Putamen (tissue), 1 donor: ENCODE results near the gene IL31RA.

ENCODE experiments used
- DNase-seq: peaks from one replicate; pipeline ENCODE4 v3.0.0-alpha.2; 2016; ENCODE audit warnings: low spot score

The IL31RA gene

GRCh38 chr5:55903121-55903701, 52.1 kb downstream of the IL31RA start:
- no peak for DNase-seq

DNA sequence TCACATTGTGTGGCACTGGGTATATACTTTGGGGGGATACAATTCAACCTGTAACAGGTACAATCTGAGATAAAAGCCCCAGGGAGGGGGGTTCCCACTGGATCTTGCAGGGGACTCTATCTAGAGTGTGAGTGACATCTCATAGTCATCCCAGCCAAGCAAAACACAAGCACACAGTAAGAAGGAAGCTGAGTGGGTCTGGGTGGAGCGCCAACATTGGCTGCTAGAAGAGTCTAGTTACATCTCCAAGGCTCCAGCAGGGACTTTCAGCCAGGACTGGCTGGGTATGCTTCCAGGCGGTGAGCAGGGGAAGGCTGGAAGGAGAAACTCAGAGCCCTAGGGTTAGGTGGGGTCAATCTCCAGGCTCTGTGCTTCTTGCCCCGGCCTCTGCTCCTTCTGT, 53.0 kb downstream of the IL31RA start:
- DNase-seq: no peak

GRCh38 chr5:55905251-55905650, 54.1 kb downstream of the IL31RA start:
- DNase-seq: no peak

DNA sequence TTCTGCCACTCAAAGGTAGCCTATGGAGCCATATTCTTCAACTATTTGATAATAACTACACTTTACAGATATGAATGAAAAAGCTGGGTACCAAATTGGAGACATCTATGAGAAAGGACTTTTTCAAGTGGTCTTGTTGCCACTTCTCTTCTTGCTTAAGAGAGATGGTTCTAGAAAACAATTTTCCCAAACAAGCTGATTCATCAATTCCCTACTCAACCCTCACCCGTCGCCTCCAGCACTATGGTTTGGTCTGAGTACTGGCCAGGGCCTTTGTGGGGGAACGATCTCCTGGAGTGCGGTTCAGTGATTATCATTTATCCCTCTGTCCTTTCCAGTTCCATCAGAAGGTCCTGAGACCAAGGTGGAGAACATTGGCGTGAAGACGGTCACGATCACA, 56.8 kb downstream of the IL31RA start:
- DNase-seq: no peak

DNA sequence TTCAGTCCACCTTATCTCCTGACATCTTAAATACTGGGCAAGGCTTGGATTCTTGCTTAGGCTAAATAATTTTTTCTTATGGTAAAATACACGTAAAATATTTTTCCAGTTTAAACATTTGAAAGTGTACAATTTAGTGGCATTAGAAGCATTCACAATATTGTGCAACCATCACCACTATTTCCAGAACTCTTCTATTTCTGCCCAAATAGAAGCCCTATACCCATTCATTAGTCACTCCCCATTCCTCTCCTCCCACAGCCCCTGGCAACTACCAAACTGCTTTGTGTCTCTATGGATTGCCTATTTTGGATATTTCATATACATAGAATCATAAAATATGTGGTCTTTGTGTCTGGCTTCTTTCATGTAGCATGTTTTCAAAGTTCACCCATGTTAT, 57.6 kb downstream of the IL31RA start:
- no peak for DNase-seq

DNA sequence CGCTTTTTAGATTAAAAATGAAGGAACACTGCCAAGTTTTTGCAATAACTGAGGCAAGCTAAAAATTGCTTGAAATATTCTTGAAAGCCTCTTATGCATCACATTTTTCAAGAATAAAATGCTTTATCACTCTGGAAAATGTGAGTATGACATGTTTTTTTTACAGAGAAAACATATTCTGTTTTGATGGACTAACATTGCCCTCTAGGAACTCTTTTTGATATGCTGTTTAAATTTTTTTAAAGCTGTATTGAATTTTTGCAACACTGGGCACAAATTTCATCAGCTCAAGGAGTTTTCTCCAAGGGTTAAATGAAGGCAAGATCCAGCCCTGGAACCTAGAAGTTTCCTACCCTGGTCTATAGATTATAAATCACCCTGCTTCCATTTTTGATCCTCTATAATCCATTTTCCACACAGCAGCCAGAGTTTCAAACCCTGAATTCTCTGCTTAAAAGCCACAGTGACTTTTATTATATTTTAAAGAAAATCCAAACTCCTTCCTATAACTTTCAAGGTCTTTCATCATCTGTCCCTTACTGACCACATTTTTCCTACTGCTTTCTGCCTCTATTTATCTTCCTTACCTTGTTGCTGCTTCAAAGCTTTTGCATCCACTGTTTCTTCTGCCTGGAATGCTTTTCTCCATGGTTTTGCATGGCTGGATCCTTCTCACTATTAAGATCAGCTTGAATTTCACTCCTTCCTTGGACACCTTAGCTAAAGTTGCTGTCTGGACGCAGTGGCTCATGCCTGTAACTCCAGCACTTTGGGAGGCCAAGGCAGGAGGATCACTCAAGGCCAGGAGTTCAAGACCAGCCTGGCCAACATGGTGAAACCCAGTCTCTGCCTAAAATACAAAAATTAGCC, 60.9 kb downstream of the IL31RA start:
- DNase-seq: no peak

- DNase-seq: no peak
These were observed 62.6 kb downstream of the IL31RA start for GRCh38 chr5:55913466-55914413.

DNA sequence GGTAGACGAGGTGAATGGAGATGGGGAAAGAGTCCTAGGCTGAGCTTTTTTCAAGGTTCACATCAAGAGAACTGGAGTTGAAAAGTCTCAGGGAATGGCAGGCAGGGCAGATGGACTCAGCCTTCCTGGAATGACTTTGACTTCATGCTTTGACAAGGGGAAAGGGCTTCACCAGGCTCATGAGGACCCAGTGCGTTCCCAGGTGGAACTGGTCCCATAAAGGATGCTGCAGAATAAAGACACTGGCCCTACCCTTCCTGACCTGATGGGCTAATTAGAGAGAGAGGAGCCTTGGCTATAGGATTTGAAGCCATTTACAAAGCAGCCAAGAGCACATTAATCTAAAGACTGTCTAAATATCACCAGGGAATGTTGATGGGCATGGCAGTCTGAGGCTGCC, 63.8 kb downstream of the IL31RA start:
- DNase-seq: no peak

DNA sequence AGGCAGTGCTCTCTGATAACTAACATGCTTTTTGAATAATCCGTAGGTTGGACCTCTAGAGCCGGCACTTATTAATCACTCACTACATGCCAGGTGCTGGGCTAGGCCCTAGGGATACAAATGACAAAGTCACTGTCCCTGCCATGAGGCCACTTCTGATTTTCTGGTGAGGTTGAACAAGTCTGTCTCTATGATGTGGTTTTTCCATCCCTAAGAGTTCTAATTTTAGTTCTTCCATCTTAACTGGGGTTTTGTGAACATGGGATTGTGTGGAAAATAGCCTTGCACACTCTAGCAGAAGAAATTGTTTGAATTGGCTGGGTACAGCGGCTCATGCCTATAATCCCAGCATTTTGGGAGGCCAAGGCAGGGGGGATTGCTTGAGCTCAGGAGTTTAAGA, 64.6 kb downstream of the IL31RA start:
- no peak for DNase-seq

DNA sequence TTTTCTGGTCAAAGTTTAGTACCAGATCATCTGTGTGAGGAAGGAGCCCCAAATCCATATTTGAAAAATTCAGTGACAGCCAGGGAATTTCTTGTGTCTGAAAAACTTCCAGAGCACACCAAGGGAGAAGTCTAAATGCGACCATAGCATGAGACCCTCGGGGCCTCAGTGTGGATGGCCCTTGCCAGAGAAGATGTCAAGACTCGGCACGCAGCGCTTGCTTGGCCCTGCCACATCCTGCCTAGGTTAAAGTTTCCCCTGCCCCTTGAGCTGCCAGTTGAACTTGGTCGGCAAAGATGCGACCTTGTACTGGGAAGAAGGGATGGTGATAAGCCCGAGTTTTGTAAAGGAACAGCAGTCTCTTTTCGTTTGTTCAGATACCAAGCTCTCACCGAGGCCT, 65.8 kb downstream of the IL31RA start:
- DNase-seq: no peak

GRCh38 chr5:55917402-55918086, 66.4 kb downstream of the IL31RA start:
- no peak for DNase-seq

GRCh38 chr5:55918087-55919035, 67.2 kb downstream of the IL31RA start:
- no peak for DNase-seq

GRCh38 chr5:55919625-55920024, 68.5 kb downstream of the IL31RA start:
- no peak for DNase-seq

- no peak for DNase-seq
These were observed 69.6 kb downstream of the IL31RA start for GRCh38 chr5:55920784-55921183.

DNA sequence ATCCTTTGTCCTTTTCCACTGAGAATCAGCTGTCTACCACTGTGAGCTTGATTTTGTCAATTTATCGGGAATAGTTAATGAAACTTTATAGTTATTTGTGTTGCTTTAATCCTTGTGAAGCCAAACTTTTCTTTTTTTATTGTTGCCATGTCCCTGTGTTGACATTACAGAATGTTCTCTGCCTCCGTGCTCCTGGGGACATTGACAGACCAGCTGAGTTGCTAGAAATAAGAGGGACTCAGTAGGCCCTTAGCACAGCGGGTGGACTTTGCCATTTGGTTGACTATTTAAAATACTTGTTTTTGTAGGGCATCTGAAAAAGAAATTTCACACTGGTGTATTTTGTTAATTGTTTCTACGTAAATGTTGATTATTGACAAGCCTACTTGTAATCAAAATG, 70.5 kb downstream of the IL31RA start:
- DNase-seq: no peak

DNA sequence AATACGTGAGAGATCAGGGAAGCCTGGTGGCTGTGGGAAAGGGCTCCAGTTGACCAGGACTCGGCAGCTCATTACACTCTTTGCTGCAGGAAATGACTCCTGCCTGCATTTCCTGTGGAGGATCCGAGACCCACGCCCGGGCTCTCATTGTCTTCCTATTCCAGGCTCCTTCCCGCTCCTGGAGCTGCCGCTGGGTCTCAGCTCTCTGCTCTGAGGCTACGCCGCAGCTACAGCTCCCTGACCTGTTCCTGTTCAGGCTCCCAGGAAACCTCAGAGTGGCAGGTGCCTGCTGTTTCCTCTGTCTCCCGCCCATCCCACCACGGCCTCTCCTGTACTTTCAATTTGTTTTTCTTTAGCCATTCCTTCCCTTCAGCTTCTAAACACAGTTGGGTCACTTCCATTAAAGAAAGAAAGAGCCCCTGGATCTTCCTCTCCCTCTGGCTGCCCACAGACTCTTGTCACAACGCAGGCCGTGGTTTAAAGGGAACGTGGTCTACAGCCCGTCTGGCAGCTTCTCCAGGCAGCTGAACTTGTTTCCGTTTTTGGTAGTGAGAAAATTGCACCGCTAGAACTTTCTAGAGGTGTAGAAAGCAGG, 72.1 kb downstream of the IL31RA start:
- DNase-seq: no peak

DNA sequence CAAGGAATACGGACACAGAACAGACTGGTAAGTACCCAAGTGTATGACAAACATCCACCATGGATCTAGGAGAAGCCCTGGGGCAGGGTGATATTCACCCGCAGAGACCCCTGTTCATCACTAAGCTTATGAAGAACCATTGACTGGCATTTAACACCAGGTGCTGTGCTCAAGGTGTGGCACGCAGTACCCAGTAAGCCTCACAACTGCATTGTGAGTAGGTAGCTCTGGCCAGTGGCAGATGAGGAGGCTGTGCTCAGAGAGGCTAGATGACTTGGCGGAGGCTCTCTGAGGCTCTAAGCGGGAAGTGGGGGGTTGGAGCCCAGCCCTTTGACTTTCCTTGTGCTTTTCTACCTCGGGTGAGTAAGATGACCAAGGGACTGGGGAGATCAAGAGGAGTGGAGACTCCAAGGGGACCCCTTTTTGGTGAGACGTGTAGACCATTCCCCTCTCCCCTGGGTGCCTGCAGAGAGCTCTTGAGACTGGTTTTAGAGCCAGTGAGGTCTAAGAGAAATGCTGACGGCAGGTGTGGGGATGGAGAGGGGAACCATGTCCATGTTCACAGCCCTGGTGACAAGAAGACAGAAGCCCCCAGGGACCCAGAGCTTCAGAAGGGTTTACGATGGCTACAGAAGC, 72.8 kb downstream of the IL31RA start:
- no peak for DNase-seq

DNA sequence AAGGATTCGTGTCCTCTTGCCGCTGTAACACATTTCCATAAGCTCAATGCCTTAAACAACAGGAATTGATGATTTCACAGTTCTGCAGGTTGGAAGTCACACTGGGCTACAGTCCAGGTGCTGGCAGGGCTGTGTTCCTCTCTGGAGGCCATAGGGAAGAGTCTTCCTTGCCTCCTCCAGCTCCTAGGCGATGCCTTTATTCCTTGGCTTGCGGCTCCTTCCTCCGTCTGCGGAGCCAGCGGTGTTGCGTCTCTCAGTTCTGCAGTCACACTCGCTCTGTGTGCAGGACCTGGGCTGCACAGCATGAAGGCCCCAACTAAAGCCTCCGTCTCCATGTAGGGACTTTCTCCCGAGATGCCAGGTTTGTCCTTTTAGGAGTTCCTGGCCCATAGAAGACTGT, 73.6 kb downstream of the IL31RA start:
- no peak for DNase-seq

DNA sequence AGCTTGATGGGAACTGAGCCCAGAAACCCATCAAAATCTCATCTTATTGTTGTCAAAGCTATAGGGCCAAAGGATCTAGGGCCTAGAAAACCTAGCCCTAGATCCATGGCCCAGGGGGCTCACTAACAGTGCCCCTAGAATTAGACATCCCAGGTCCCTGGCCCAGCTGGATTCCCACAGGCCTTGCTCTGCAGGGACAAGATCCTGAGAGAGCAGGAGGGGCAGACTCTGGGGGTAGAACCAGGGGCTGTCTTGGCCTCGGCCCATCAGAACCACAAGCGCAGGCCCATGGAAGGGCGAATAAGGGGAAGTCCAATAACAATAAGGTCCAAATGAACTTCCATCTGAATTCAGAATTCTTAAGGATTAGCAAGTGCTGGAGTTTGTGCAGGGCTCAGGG, 74.0 kb downstream of the IL31RA start:
- DNase-seq: no peak

- no peak for DNase-seq
These were observed 74.6 kb downstream of the IL31RA start for GRCh38 chr5:55925712-55926111.
